Trophoblast cell (in vitro differentiated cells and primary cell): Measurements from ENCODE around the gene IFNA13.
"Not testable (repeated sequence)": the region's sequence is repeated elsewhere in the genome, so short reads cannot be mapped to it uniquely, and the experiment has no call there.

Source experiments
- DNase-seq, 2 donors: peaks; one replicate each; pipeline ENCODE4 v3.0.0-alpha.2; 2016
- H2AFZ ChIP-seq: 2 replicates; pipeline ENCODE4 v1.6.1; 2013; ENCODE audit warnings: low read length, moderate library complexity, mild to moderate bottlenecking; ENCODE audit not compliant: insufficient read depth, poor library complexity
- H2AK5ac ChIP-seq: 2 replicates; pipeline ENCODE4 v1.6.1; 2013; ENCODE audit warnings: mild to moderate bottlenecking, low read length
- H2BK120ac ChIP-seq: 2 replicates; pipeline ENCODE4 v1.6.1; 2013; ENCODE audit warnings: low read length, mild to moderate bottlenecking, moderate library complexity; ENCODE audit not compliant: insufficient read depth, poor library complexity
- H2BK12ac ChIP-seq: 2 replicates; pipeline ENCODE4 v1.6.1; 2013; ENCODE audit warnings: mild to moderate bottlenecking, low read length, moderate library complexity
- H2BK5ac ChIP-seq: 2 replicates; pipeline ENCODE4 v1.6.1; 2013; ENCODE audit warnings: low read length, low read depth, moderate library complexity, mild to moderate bottlenecking; ENCODE audit not compliant: poor library complexity
- H3K14ac ChIP-seq: 2 replicates; pipeline ENCODE4 v1.6.1; 2013; ENCODE audit warnings: mild to moderate bottlenecking, low read length
- H3K18ac ChIP-seq: 2 replicates; pipeline ENCODE4 v1.6.1; 2013; ENCODE audit warnings: mild to moderate bottlenecking, low read length
- H3K23ac ChIP-seq: 2 replicates; pipeline ENCODE4 v1.6.1; 2013; ENCODE audit warnings: low read length
- H3K27ac ChIP-seq: 2 replicates; pipeline ENCODE4 v1.5.1; 2013; ENCODE audit warnings: low read depth, mild to moderate bottlenecking, inconsistent platforms, low read length, moderate library complexity
- H3K27me3 ChIP-seq: 2 replicates; pipeline ENCODE4 v1.6.1; 2013; ENCODE audit warnings: inconsistent platforms, mild to moderate bottlenecking, low read length, moderate library complexity; ENCODE audit not compliant: insufficient read depth
- H3K36me3 ChIP-seq, 2 experiments: 1 replicate in 1 of 2; 2 replicates in 1 of 2; pipeline ENCODE4 v1.6.1; 2013; ENCODE audit warnings: low read length in 2 of 2, mild to moderate bottlenecking in 2 of 2, moderate library complexity in 1 of 2; ENCODE audit not compliant: insufficient read depth in 2 of 2, control insufficient read depth in 1 of 2
- H3K4ac ChIP-seq: 2 replicates; pipeline ENCODE4 v1.6.1; 2013; ENCODE audit warnings: low read depth, mild to moderate bottlenecking, low read length, moderate library complexity
- H3K4me1 ChIP-seq, 2 experiments: 1 replicate in 1 of 2; 2 replicates in 1 of 2; pipeline ENCODE4 v1.6.1; 2013; ENCODE audit warnings: low read length in 2 of 2, mild to moderate bottlenecking in 2 of 2, moderate library complexity in 1 of 2; ENCODE audit not compliant: insufficient read depth in 2 of 2, control insufficient read depth in 1 of 2
- H3K4me2 ChIP-seq: 2 replicates; pipeline ENCODE4 v1.6.1; 2013; ENCODE audit warnings: inconsistent platforms, mild to moderate bottlenecking, low read length, moderate library complexity
- H3K4me3 ChIP-seq: 2 replicates; pipeline ENCODE4 v1.5.1; 2013; ENCODE audit warnings: mild to moderate bottlenecking, low read depth, low read length, inconsistent platforms
- H3K79me1 ChIP-seq: one replicate; pipeline ENCODE4 v1.6.1; 2013; ENCODE audit warnings: low read length
- H3K79me2 ChIP-seq: 2 replicates; pipeline ENCODE4 v1.6.1; 2013; ENCODE audit warnings: low read length, mild to moderate bottlenecking; ENCODE audit not compliant: control insufficient read depth, insufficient read depth, poor library complexity
- H3K9ac ChIP-seq: 2 replicates; pipeline ENCODE4 v1.6.1; 2013; ENCODE audit warnings: mild to moderate bottlenecking, low read length
- H3K9me3 ChIP-seq: 2 replicates; pipeline ENCODE4 v1.6.1; 2013; ENCODE audit warnings: low read depth, mild to moderate bottlenecking, control low read depth, inconsistent platforms, low read length; ENCODE audit not compliant: insufficient read depth
- H4K12ac ChIP-seq: 2 replicates; pipeline ENCODE4 v1.6.1; 2013; ENCODE audit warnings: low read depth, mild to moderate bottlenecking, low read length, moderate library complexity
- H4K8ac ChIP-seq: 2 replicates; pipeline ENCODE4 v1.6.1; 2013; ENCODE audit warnings: low read depth, mild to moderate bottlenecking, low read length, moderate library complexity
- H4K91ac ChIP-seq: one replicate; pipeline ENCODE4 v1.6.1; 2013; ENCODE audit warnings: low read depth, mild to moderate bottlenecking, low read length, moderate library complexity
- WGBS: extraction: QIAGEN DNeasy Blood & Tissue Kit; methylation state at CpG from one replicate; pipeline ENCODE4 v1.1.7; 2013; ENCODE audit warnings: missing lambda C conversion rate; ENCODE audit not compliant: insufficient read length, insufficient coverage; ENCODE audit errors: extremely low coverage; 5-methylcytosine and 5-hydroxymethylcytosine counted together

The IFNA13 gene

GRCh38 chr9:21371467-21371866 lies 3.6 kb upstream of the IFNA13 start:
- H3K79me2 ChIP-seq, H3K27ac ChIP-seq, H3K27me3 ChIP-seq, H3K4me2 ChIP-seq, H3K23ac ChIP-seq, H4K91ac ChIP-seq, H3K36me3 ChIP-seq, H3K18ac ChIP-seq, H4K12ac ChIP-seq, H3K4ac ChIP-seq, H3K4me3 ChIP-seq, H3K9ac ChIP-seq, H3K79me1 ChIP-seq, H2BK12ac ChIP-seq, H4K8ac ChIP-seq, H2BK5ac ChIP-seq, H3K14ac ChIP-seq, H3K4me1 ChIP-seq, H3K9me3 ChIP-seq, DNase-seq, H2BK120ac ChIP-seq, H2AFZ ChIP-seq, H2AK5ac ChIP-seq: not testable (repeated sequence)
- WGBS, result no CpG with 5 or more reads among the region's 4 CpGs

DNA sequence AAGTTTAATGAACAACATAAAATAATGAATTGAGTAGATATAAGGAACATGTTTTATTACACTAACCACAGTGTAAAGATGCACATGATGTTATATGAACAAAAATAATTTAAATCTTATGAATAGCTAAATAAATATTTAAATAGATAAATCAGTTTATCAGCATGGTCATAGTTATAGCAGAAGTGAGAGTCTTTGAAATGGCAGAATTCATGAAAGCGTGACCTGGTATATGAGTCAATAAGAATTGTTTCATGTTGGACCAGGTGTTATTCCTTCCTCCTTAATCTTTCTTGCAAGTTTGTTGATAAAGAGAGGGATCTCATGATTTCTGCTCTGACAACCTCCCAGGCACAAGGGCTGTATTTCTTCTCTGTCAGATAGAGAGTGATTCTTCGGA lies 688 bp downstream of the IFNA13 start:
- not testable (repeated sequence) for H3K4me1 ChIP-seq, H4K91ac ChIP-seq, H3K18ac ChIP-seq, H2AFZ ChIP-seq, H3K4ac ChIP-seq, H2AK5ac ChIP-seq, H2BK5ac ChIP-seq, H4K12ac ChIP-seq, H3K79me2 ChIP-seq, DNase-seq, H3K79me1 ChIP-seq, H3K14ac ChIP-seq, H3K9me3 ChIP-seq, H3K36me3 ChIP-seq, H3K23ac ChIP-seq, H2BK12ac ChIP-seq, H2BK120ac ChIP-seq, H3K9ac ChIP-seq, H4K8ac ChIP-seq, H3K27me3 ChIP-seq, H3K4me2 ChIP-seq, H3K4me3 ChIP-seq, H3K27ac ChIP-seq
- WGBS, result no CpG with 5 or more reads among the region's 2 CpGs

DNA sequence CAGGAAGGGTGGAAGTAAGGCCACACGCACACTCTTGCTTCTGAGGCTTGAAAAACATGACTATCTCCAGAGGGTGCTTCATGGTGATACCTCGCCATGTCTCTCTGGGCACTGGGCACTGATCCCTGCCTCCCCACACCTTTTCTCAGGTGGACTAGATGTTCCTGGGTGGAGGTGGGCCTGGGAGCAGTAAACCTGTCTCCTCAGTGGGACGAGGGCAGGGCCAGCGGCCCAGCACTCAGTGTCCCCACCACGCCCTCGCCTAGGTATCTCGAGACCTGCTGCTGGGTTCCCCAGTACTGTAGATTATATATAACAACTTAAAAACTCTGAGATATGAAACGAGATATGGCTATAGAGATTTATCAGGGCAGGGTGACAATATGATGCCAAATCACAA lies 5.6 kb downstream of the IFNA13 start:
- Histone ChIP-seq H2AK5ac (no peak overlapping the region), H2BK5ac (no peak overlapping the region), H3K18ac (no peak overlapping the region), H3K4me2 (no peak overlapping the region), H3K36me3 (no peaks in the 10 kb centered on the region), H3K27ac (no peak overlapping the region), H3K4ac (no peak overlapping the region), H3K14ac (no peak overlapping the region), H3K79me2 (no peaks in the 10 kb centered on the region), H3K9ac (no peak overlapping the region), H4K8ac (no peak overlapping the region), H4K91ac (no peak overlapping the region), H3K9me3 (no peaks in the 10 kb centered on the region), H3K79me1 (peaks cover 6% of the 10 kb centered on the region), H3K23ac (no peak overlapping the region), H2AFZ (no peak overlapping the region), H3K4me1 (peaks cover 3% of the 10 kb centered on the region in 2 experiments), H2BK12ac (no peak overlapping the region), H4K12ac (no peak overlapping the region), H3K27me3 (no peaks in the 10 kb centered on the region), H2BK120ac (no peak overlapping the region), H3K4me3 (no peak overlapping the region)
- no peak for DNase-seq
- WGBS, result no CpG with 5 or more reads among the region's 8 CpGs

DNA sequence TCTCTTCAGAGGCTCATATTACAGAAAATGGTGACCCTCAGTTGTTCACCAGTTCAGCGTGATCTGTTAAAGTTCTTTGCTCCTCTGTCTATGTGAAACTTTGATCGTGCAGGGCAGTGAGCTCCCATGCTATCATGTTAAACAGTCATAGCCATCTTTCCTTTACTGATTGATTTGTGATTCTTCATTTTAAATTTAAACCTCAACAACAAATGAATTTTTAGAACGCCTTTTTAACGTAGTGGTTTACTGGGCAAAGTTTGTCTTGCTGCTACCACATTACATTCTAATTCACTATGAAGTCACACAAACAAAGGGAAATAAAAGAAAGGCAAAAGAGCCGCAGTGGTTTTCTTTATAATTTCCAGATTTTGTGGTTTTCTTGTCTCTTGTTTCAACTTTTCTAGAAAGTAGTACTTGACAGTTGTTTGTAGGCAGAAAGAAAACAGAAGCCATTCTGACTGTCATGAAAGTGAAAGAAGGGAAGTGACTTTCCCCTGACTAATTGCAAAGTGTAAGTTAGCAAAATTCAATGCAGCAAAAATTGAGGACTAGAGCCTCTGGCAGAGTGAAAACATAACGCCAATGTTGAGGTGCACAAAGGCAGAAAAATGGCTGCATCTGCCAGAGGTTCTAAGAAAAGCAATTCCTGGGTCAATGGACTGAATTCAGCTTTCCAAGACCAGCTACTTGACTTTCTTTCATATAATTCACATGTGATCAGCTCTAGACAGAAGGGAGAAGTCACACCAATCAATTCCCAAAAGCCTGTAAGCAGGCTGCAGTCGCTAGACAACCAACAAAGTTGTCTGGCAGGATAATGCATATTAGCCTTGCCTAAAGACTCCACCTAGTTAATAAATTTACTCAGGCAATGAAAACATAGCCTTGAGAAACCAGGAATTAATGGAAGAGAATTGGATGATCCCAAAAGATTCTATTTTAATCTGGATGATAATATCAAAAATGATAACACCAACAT lies 10.1 kb downstream of the IFNA13 start:
- peak overlapping the region; percentile 4 for H4K91ac ChIP-seq
- H3K9ac ChIP-seq, result no peak overlapping the region
- H3K27ac ChIP-seq, result peak overlapping the region; percentile 59
- H3K4me2 ChIP-seq, result peak overlapping the region; percentile 37
- H2BK120ac ChIP-seq, result peak overlapping the region; percentile 40
- H3K4ac ChIP-seq, result no peak overlapping the region
- H3K27me3 ChIP-seq, result no peaks in the 10 kb centered on the region
- no peak for DNase-seq
- no peak overlapping the region for H4K8ac ChIP-seq
- peak overlapping the region; percentile 47 for H2BK12ac ChIP-seq
- H3K4me3 ChIP-seq, result no peak overlapping the region
- H4K12ac ChIP-seq, result no peak overlapping the region
- peak overlapping the region; percentile 52 for H2BK5ac ChIP-seq
- no peaks in the 10 kb centered on the region for H3K9me3 ChIP-seq
- H3K23ac ChIP-seq, result no peak overlapping the region
- no peak overlapping the region for H3K18ac ChIP-seq
- H2AFZ ChIP-seq, result no peak overlapping the region
- H3K14ac ChIP-seq, result no peak overlapping the region
- no peaks in the 10 kb centered on the region for H3K79me2 ChIP-seq
- WGBS, result no CpG with 5 or more reads among the region's 7 CpGs
- H2AK5ac ChIP-seq, result no peak overlapping the region
- H3K79me1 ChIP-seq, result peaks cover 6% of the 10 kb centered on the region
- no peaks in the 10 kb centered on the region for H3K36me3 ChIP-seq
- H3K4me1 ChIP-seq, result peaks cover 3 to 5% of the 10 kb centered on the region in 2 experiments
